GM21360 (cell line): ENCODE measurements around the gene FAM186B.
A peak's percentile ranks its signal among the peaks of the same experiment; 100 is the strongest.

Source experiments
- ATAC-seq: cut with Tn5 transposase; IDR thresholded peaks from one replicate; pipeline ENCODE4 v1.9.1; 2021; ENCODE audit warnings: mild to moderate bottlenecking, moderate library complexity; ENCODE audit not compliant: unreplicated experiment

FAM186B gene

GRCh38 chr12:49540229-49541139 is 65.0 kb downstream of the FAM186B start:
- ATAC-seq, result no peak

GRCh38 chr12:49539406-49540228 is 65.8 kb downstream of the FAM186B start:
- no peak for ATAC-seq

GRCh38 chr12:49538510-49539403 is 66.7 kb downstream of the FAM186B start, which contains the start of gene KCNH3:
TSS of gene KCNH3 (plus strand) at chr12:49539030. CDS start at chr12:49539417, 387 bp downstream.
- ATAC-seq, result peak; percentile 49

- ATAC-seq, result no peak
These were observed 67.5 kb downstream of the FAM186B start for GRCh38 chr12:49537752-49538509.
